IMR-90 (cell line): ENCODE results near the gene ALDH1L2.

Experiments used
- CEBPB ChIP-seq: IDR thresholded peaks from 2 replicates; pipeline ENCODE4 v1.6.1; 2012; ENCODE audit warnings: low read depth, low read length, improper control_type of control experiment
- CHD1 ChIP-seq: IDR thresholded peaks from 2 replicates; pipeline ENCODE4 v1.6.1; 2012; ENCODE audit warnings: low read depth, low read length, improper control_type of control experiment
- MAFK ChIP-seq: IDR thresholded peaks from 2 replicates; pipeline ENCODE4 v1.6.1; 2012; ENCODE audit warnings: low read depth, low read length, improper control_type of control experiment
- MAZ ChIP-seq: IDR thresholded peaks from 2 replicates; pipeline ENCODE4 v1.6.1; 2012; ENCODE audit warnings: low read depth, mild to moderate bottlenecking, low read length, improper control_type of control experiment, moderate library complexity, borderline replicate concordance
- POLR2A ChIP-seq: IDR thresholded peaks from 2 replicates; pipeline ENCODE4 v1.6.1; 2012; ENCODE audit warnings: mild to moderate bottlenecking, low read depth, low read length
- RCOR1 ChIP-seq: IDR thresholded peaks from 2 replicates; pipeline ENCODE4 v1.6.1; 2012; ENCODE audit warnings: mild to moderate bottlenecking, low read length, improper control_type of control experiment; ENCODE audit not compliant: insufficient replicate concordance
- RFX5 ChIP-seq: IDR thresholded peaks from 2 replicates; pipeline ENCODE4 v1.8.0; 2012; ENCODE audit warnings: low read depth, mild to moderate bottlenecking, low read length, moderate library complexity
- SMC3 ChIP-seq: fragments of 150-350 bp; IDR thresholded peaks from 2 replicates; pipeline ENCODE4 v1.6.1; 2016; ENCODE audit warnings: low read depth, mild to moderate bottlenecking, antibody characterized with exemption, low read length, moderate library complexity
- USF2 ChIP-seq: fragments of 150-350 bp; IDR thresholded peaks from 2 replicates; pipeline ENCODE4 v1.6.1; 2017; ENCODE audit warnings: mild to moderate bottlenecking, antibody characterized with exemption, low read length, low read depth
- TF ChIP-seq, protein P1 (sequence below): conservative IDR thresholded peaks from 2 replicates; pipeline ENCODE4 v1.5.1; 2012; ENCODE audit warnings: mild to moderate bottlenecking, low read depth, low read length, improper control_type of control experiment

GRCh38 chr12:105026411-105026810, 57.8 kb downstream of the ALDH1L2 start:
- TF ChIP-seq, protein P1, sequence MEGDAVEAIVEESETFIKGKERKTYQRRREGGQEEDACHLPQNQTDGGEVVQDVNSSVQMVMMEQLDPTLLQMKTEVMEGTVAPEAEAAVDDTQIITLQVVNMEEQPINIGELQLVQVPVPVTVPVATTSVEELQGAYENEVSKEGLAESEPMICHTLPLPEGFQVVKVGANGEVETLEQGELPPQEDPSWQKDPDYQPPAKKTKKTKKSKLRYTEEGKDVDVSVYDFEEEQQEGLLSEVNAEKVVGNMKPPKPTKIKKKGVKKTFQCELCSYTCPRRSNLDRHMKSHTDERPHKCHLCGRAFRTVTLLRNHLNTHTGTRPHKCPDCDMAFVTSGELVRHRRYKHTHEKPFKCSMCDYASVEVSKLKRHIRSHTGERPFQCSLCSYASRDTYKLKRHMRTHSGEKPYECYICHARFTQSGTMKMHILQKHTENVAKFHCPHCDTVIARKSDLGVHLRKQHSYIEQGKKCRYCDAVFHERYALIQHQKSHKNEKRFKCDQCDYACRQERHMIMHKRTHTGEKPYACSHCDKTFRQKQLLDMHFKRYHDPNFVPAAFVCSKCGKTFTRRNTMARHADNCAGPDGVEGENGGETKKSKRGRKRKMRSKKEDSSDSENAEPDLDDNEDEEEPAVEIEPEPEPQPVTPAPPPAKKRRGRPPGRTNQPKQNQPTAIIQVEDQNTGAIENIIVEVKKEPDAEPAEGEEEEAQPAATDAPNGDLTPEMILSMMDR, result no peak
- no peak for TF ChIP-seq POLR2A
- no peak for TF ChIP-seq RCOR1
- no peak for TF ChIP-seq MAFK
- TF ChIP-seq CHD1, result no peak
- TF ChIP-seq MAZ, result no peak
- TF ChIP-seq CEBPB, result no peak
- TF ChIP-seq SMC3, result no peak
- no peak for TF ChIP-seq USF2
- no peak for TF ChIP-seq RFX5
